Activated naive CD4-positive, alpha-beta T cell treated with anti-CD3 and anti-CD28 coated beads for 36 hours (primary cell): ENCODE measurements around the gene OARD1. TPM values are rescaled to one million over a fixed set of nuclear protein-coding genes. Genes with fewer than 3 reads are reported as not detected.

Experiments
- CTCF ChIA-PET: fragments of 350-600 bp; sonication (Branson Sonifier 250); formaldehyde crosslinking; loops from one replicate; lab custom pipeline; 2021; ENCODE audit warnings: antibody characterized with exemption; lab: Charles Lee
- DNase-seq: peaks from one replicate; pipeline ENCODE4 v3.0.0-alpha.2; 2020
- H3K27ac Mint-ChIP-seq: one replicate; pipeline ENCODE4 v1.8.0; 2021; ENCODE audit warnings: mild to moderate bottlenecking, mixed read lengths
- H3K27me3 Mint-ChIP-seq: one replicate; pipeline ENCODE4 v1.8.0; 2021; ENCODE audit warnings: low read depth, mixed read lengths
- H3K36me3 Mint-ChIP-seq: one replicate; pipeline ENCODE4 v1.8.0; 2021; ENCODE audit warnings: low read depth, mixed read lengths
- H3K4me1 Mint-ChIP-seq: one replicate; pipeline ENCODE4 v1.8.0; 2021; ENCODE audit warnings: low read depth, mixed read lengths
- H3K4me3 Mint-ChIP-seq: one replicate; pipeline ENCODE4 v1.8.0; 2021; ENCODE audit warnings: mild to moderate bottlenecking, moderate library complexity, mixed read lengths
- H3K9me3 Mint-ChIP-seq: one replicate; pipeline ENCODE4 v1.8.0; 2021; ENCODE audit warnings: mixed read lengths
- intact Hi-C: fragments of 100-400 bp; cut with micrococcal nuclease; formaldehyde crosslinking; loops from one replicate; pipeline ENCODE4 v1.15.1; 2023
- total RNA-seq, 2 experiments: library from RNA; stranded (reverse); gene quantifications; one replicate each; pipeline ENCODE4 v1.2.3, GENCODE V29; 2021

OARD1 gene
- total RNA-seq, 2 experiments from 2014 or later = 59.0 to 60.8 TPM

DNA sequence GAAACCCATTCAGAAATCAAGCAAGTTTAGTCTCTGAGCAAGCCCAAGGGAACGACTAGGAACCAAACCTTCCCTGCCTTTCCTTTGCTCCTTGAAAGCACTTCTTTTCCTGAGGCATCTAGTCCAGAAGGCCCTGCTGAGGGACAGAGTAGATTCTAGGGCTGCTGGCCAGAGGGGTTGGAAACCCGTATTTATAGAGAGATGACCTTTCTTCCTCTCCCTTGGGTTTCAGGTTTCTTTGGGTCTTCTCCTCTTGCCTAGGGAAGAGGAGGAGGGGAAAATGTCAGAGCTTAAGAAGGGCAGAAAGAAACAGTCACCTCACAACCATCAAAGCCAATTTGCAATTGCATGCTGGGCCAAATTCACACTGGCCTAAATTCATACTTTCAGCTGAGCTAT lies 13.4 kb downstream of the OARD1 start:
- Mint-ChIP-seq H3K27ac (no peak overlapping the region), H3K27me3 (no peaks in the 10 kb centered on the region), H3K4me3 (no peak overlapping the region), H3K4me1 (peaks cover 1% of the 10 kb centered on the region), H3K36me3 (peaks cover 12% of the 10 kb centered on the region), H3K9me3 (no peaks in the 10 kb centered on the region)
- DNase-seq = no peak
- intact Hi-C loops = no loop called here
- CTCF ChIA-PET = interaction anchor here (0.7 to 1.1 kb wide), 4 partner anchors 9 to 310 kb away, joined by 3 to 6 read pairs (median 4); partner anchors contain the start of gene UNC5CL

DNA sequence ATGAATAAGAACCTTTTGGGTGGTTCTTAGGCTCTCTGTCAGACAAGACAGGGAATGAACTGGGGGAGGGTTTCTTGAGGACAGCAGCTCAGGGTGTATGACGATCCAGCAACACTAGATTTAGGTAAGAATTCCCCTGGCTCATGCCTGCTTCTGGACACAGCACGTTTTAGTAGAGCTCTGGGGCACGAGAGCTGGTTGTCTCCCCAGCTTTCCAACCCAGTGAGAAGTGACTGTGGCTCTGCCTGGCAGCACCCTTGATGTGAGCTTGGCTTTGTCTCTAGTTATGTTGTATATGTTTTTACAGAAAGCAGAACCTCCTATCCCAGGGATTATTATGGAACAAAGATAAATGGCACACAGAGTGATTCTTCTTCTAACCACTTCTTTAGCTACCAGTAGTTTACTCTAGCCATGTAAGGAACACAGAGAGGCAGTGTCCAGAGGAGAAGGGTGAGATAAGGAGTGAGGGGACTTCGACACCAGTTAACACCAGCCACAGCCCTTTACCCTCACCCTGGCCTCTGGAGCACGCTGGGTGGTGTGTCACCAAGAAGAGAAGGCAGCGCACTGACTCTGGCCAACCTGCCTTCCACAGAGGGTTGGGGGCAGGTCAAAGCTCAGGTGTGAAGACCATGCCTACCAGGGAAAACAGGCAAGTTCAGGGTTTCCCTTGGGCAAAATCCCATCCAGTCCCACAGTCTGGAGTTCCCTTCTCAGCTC lies 15.2 kb downstream of the OARD1 start:
- CTCF ChIA-PET = interaction anchor here (0.7 to 2.5 kb wide), 8 partner anchors 9 to 261 kb away, joined by 3 to 12 read pairs (median 4); partner anchors contain the start of gene UNC5CL
- Mint-ChIP-seq H3K27ac (no peak overlapping the region), H3K4me3 (no peak overlapping the region), H3K9me3 (no peaks in the 10 kb centered on the region), H3K27me3 (no peaks in the 10 kb centered on the region), H3K36me3 (peaks cover 8% of the 10 kb centered on the region), H3K4me1 (peaks cover 11% of the 10 kb centered on the region)
- DNase-seq = no peak
- intact Hi-C loops = no loop called here

DNA sequence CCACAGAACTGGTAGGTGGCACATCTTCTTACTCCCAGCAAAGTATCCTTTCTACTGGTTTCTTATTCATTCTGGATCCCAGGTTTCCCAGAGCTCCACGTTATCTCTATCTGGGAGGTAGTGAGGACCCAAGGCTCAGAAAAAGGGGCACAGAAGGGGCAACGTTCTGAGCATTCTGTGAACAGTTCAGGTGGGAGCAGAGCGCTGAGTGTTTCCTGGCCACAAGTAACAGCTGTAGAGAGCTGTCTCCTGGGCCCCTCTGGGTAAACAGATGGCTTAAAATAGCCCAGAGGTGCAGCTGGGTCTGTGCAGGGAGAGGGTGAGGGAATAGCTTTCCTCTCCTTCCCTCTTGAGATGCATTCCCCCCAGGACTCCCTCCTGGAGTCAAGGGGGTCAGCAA lies 17.0 kb downstream of the OARD1 start:
- Mint-ChIP-seq H3K4me3 (no peak overlapping the region), H3K27me3 (no peaks in the 10 kb centered on the region), H3K36me3 (peaks cover 10% of the 10 kb centered on the region), H3K27ac (no peak overlapping the region), H3K4me1 (peaks cover 16% of the 10 kb centered on the region), H3K9me3 (no peaks in the 10 kb centered on the region)
- no peak for DNase-seq
- intact Hi-C loops = no loop called here
- CTCF ChIA-PET = interaction anchor here (2.5 to 3.0 kb wide), 3 partner anchors 13 to 26 kb away, joined by 12 to 17 read pairs (median 12); partner anchors contain the start of gene UNC5CL

DNA sequence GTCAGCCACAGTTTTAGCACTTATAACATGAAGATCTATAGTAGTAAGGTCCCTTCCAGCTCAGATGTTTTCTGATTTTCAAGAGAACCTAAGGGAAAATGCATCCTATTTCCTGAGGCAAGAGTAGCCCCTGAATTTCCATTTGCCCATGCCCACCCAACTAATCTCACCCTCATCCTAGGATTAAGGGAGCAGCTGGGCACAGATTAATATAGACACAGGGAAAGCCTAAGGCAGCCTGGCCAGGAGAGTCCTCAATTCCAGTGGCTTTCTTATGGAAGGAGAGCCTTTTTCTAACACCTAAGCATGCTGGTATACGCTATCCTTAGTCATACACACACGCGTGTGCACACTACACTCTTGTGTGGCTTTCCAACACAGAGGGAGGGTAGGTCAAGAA lies 17.6 kb downstream of the OARD1 start:
- DNase-seq = no peak
- H3K27ac Mint-ChIP-seq = no peak overlapping the region

DNA sequence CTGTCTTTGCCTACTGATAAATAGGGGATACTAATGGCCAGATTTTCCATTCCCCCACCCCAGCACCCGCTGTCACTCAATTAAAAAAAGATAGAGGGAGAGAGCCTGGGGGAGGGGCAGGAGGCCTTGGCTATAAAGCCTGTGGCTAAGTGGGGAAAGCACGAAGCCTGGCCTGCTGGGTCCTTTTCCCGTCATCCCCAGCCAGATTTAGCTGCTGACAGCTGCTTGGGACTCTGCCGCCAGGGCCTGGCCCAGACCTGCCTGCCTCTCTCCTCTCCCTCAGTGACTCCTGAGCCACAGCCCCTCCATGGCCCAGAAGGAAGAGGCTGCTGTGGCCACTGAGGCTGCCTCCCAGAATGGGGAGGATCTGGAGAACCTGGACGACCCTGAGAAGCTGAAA lies 19.1 kb downstream of the OARD1 start, which contains the start of gene APOBEC2:
Gene APOBEC2, plus strand, starts transcription at position 162 of the 400 bp plus-strand sequence. Its CDS starts 146 bp downstream, at position 308.
- Mint-ChIP-seq H3K27ac (no peak within 1 kb of the TSS), H3K27me3 (no peaks in the 10 kb centered on the region), H3K9me3 (no peaks in the 10 kb centered on the region), H3K36me3 (peaks cover 7% of the 10 kb centered on the region), H3K4me3 (no peak within 1 kb of the TSS), H3K4me1 (peaks cover 16% of the 10 kb centered on the region)
- DNase-seq = no peak
- intact Hi-C loops = no loop called here
- CTCF ChIA-PET = interaction anchor here (0.8 to 3.0 kb wide), 6 partner anchors 13 to 129 kb away, joined by 3 to 17 read pairs (median 9); partner anchors contain the start of gene UNC5CL

More for the DNA sequence above, 17.6 kb downstream of the OARD1 start:
- peaks cover 16% of the 10 kb centered on the region for H3K4me1 Mint-ChIP-seq
- H3K27me3 Mint-ChIP-seq = no peaks in the 10 kb centered on the region
- H3K36me3 Mint-ChIP-seq = peaks cover 7% of the 10 kb centered on the region
- intact Hi-C loops = no loop called here
- CTCF ChIA-PET = interaction anchor here (1.7 to 3.0 kb wide), 3 partner anchors 15 to 128 kb away, joined by 5 to 17 read pairs (median 12); partner anchors contain the start of gene UNC5CL
- no peak overlapping the region for H3K4me3 Mint-ChIP-seq
- H3K9me3 Mint-ChIP-seq = no peaks in the 10 kb centered on the region

DNA sequence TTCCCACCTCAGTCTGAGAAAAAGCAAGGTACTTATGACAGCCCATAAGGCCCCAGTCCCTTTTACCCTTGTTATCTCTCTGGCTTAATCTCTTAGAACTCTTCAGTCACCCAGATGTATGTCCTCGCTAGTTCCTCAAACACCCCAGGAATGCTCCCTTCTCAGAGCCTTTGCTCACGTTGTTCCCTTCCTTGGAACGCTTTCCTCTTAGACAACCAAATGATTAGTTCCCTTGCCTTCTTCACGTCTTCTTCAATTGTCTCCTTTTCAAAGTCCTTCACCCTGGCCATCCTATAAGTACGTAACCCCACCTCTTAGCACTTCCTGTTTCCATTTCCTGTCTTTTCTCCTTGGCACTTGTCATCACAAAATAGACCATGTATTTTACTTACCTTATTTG lies 20.3 kb downstream of the OARD1 start:
- Mint-ChIP-seq H3K36me3 (peaks cover 7% of the 10 kb centered on the region), H3K27me3 (no peaks in the 10 kb centered on the region)

DNA sequence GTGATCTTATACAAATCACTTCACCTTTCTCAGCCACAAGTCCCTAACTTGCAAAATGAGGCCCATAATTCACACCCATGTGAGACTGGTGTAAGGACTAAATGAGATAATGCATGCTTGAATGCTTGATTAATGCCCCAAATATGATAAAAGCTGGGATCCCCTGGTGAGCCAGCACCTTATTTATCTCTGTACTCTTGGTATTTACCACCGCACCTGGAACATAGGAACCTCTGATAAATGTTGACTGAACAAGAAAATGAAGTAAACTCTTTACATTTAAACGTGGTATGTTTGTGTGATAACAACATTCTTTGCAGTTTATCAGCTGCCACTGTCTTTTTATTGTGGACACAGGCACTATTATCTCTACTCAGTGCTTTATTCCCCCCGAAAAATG lies 21.6 kb downstream of the OARD1 start:
- intact Hi-C loops = no loop called here
- H3K27me3 Mint-ChIP-seq = no peaks in the 10 kb centered on the region
- H3K27ac Mint-ChIP-seq = no peak overlapping the region
- H3K36me3 Mint-ChIP-seq = peaks cover 4% of the 10 kb centered on the region
- H3K4me3 Mint-ChIP-seq = no peak overlapping the region
- H3K4me1 Mint-ChIP-seq = peaks cover 16% of the 10 kb centered on the region
- no peaks in the 10 kb centered on the region for H3K9me3 Mint-ChIP-seq
- CTCF ChIA-PET = interaction anchor here (2.4 kb wide), 1 partner anchor 23 kb away, joined by 8 read pairs; no protein-coding TSS in a partner anchor
- DNase-seq = no peak

More for the DNA sequence above, 20.3 kb downstream of the OARD1 start:
- Mint-ChIP-seq H3K4me1 (peaks cover 16% of the 10 kb centered on the region), H3K27ac (no peak overlapping the region), H3K4me3 (no peak overlapping the region), H3K9me3 (no peaks in the 10 kb centered on the region)
- intact Hi-C loops = no loop called here
- no peak for DNase-seq
- CTCF ChIA-PET = interaction anchor here (2.4 kb wide), 2 partner anchors 16 to 24 kb away, joined by 8 to 10 read pairs; no protein-coding TSS in a partner anchor

DNA sequence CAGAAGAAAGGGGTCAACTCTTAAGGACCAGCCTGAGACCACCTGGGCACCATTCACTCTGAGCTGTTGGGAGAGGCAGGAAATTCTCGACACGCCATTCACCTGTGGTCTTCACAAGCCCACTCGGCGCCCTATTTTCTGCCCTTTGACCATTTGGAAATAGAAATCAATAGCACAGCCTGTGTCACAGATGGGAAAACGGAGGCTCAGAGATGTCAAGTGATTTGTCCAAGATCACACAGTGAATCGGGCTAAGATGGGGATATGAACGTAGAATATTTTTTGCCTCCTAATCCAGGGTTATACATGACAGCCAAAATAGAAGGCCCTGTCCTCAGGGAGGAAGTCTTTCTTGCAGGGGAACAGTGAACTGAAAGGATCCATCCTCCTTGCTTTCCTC lies 22.2 kb downstream of the OARD1 start:
- Mint-ChIP-seq H3K36me3 (peaks cover 3% of the 10 kb centered on the region), H3K27me3 (no peaks in the 10 kb centered on the region), H3K4me3 (no peak overlapping the region), H3K27ac (no peak overlapping the region), H3K9me3 (no peaks in the 10 kb centered on the region), H3K4me1 (peaks cover 16% of the 10 kb centered on the region)
- intact Hi-C loops = no loop called here
- DNase-seq = no peak
- CTCF ChIA-PET = interaction anchor here (2.0 kb wide), 1 partner anchor 11 kb away, joined by 11 read pairs; the partner anchor contains the start of gene UNC5CL

DNA sequence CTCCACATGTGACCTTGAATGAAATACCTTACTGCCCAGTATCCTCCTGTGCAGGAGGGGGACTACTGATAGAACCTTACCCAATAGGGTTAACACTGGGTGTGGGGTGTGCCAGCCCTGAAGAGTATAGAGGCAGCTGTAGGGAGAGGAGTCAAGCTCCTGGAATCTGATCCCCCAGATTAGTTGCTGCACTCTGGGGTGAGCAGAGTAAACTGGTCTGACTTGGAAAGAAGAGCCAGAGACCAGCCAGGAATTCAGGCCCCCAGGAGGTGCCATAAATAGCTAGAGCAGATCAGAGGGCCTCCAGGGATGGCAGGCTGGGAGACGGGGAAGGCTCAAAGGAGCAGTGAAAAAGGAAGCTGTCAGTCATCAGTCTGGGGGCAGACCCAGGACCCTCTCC lies 22.6 kb downstream of the OARD1 start:
- H3K36me3 Mint-ChIP-seq = peaks cover 3% of the 10 kb centered on the region
- H3K4me3 Mint-ChIP-seq = no peak overlapping the region
- no peaks in the 10 kb centered on the region for H3K9me3 Mint-ChIP-seq
- no peaks in the 10 kb centered on the region for H3K27me3 Mint-ChIP-seq
- CTCF ChIA-PET = interaction anchor here (2.0 kb wide), 1 partner anchor 10 kb away, joined by 11 read pairs; the partner anchor contains the start of gene UNC5CL
- no peak for DNase-seq
- intact Hi-C loops = no loop called here
- peaks cover 16% of the 10 kb centered on the region for H3K4me1 Mint-ChIP-seq
- no peak overlapping the region for H3K27ac Mint-ChIP-seq

DNA sequence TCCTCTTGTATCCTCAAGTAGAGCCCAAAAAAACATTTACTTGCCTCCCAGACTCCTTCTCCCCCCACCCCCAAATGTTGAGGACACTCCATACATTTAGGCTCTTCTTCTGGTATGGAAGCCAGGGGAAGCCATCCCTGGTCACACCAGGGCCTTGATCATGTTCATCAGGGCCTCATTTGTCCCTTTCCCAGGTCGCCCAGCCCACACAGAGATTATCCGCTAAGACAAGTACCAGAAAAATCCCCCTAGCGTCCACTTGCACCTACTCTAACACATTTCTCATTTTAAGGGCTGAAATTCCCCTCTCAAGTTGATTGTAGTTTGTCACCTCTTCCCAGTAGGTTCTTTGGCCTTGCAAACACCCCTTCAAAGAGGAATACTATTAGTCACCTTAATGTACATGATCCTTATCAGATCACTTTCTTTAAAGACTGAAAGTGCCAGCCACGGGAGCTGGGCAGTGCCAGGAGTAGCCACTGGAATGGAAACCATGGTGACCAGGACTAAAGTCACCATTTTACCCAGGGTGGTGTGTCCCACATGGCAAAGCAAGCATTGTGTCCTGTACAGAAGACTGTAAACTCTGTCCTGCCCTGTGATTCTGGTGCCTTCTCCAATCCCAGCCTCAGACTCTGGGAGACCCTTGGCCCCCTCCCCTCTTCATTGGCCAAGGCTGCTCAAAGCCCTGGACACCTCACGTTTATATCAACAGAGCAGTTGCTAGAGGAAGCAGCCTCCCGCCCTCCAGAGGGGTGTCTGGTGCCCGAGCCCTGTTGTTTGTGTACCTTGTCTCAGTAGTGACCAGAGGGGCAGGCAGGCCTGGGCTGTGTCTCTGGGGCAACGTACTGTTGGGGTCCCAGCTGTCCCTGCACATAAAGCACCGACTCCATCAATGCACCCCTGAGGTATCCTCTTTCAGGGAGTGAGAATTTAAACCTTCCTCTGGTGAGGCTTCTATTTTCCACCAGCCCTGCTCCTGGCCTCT lies 24.1 kb downstream of the OARD1 start:
- DNase-seq = no peak
- CTCF ChIA-PET = interaction anchor here (2.0 kb wide), 1 partner anchor 9 kb away, joined by 11 read pairs; the partner anchor contains the start of gene UNC5CL
- intact Hi-C loops = no loop called here
- peaks cover 3% of the 10 kb centered on the region for H3K36me3 Mint-ChIP-seq
- no peaks in the 10 kb centered on the region for H3K9me3 Mint-ChIP-seq
- H3K27ac Mint-ChIP-seq = no peak overlapping the region
- H3K4me3 Mint-ChIP-seq = no peak overlapping the region
- peaks cover 14% of the 10 kb centered on the region for H3K4me1 Mint-ChIP-seq
- no peaks in the 10 kb centered on the region for H3K27me3 Mint-ChIP-seq

DNA sequence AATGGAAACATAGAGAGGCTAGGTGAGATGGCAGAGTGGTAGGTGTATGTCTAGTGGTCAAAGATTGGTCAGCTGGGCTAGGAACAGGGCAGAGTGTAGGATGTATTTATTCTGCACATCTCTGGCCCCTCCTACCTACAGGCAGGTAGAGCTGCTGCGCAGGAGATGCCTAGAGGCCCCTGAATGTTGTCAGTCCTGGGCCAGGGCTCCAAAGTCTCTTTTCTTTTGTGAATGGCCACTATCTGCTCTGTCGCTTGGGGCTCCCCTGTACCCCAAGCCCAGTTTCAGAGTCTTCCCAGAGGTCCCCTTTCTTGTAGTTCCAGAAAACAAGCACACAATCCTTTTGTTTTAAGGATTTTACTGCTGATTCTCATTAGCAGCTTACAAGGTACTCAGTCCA lies 24.9 kb downstream of the OARD1 start:
- DNase-seq = no peak
- H3K36me3 Mint-ChIP-seq = peaks cover 3% of the 10 kb centered on the region
- no peaks in the 10 kb centered on the region for H3K9me3 Mint-ChIP-seq
- intact Hi-C loops = no loop called here
- H3K4me1 Mint-ChIP-seq = peaks cover 9% of the 10 kb centered on the region
- CTCF ChIA-PET = no interaction called here
- no peak overlapping the region for H3K27ac Mint-ChIP-seq
- H3K4me3 Mint-ChIP-seq = no peak overlapping the region
- no peaks in the 10 kb centered on the region for H3K27me3 Mint-ChIP-seq
